Right kidney (tissue), 9 donors: ENCODE results near the gene CLEC4F.

Experiments used
- DNase-seq: peaks from one replicate; pipeline ENCODE4 v3.0.0-alpha.2; 2016
- long read RNA-seq, 8 donors: transcript quantifications; one replicate each; lab custom pipeline, GENCODE V29; 2026

Gene CLEC4F, protein sequence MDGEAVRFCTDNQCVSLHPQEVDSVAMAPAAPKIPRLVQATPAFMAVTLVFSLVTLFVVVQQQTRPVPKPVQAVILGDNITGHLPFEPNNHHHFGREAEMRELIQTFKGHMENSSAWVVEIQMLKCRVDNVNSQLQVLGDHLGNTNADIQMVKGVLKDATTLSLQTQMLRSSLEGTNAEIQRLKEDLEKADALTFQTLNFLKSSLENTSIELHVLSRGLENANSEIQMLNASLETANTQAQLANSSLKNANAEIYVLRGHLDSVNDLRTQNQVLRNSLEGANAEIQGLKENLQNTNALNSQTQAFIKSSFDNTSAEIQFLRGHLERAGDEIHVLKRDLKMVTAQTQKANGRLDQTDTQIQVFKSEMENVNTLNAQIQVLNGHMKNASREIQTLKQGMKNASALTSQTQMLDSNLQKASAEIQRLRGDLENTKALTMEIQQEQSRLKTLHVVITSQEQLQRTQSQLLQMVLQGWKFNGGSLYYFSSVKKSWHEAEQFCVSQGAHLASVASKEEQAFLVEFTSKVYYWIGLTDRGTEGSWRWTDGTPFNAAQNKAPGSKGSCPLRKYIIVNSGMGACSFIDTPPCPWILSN
- long read RNA-seq, donor 1 = 0 reads
- long read RNA-seq, donor 2 = 0 reads
- long read RNA-seq, donor 3 = 0 reads
- long read RNA-seq, donor 4 = 0 reads
- long read RNA-seq, donor 5 = 0 reads
- long read RNA-seq, donor 6 = 0 reads
- long read RNA-seq, donor 7 = 0 reads
- long read RNA-seq, donor 8 = 0 reads

DNA sequence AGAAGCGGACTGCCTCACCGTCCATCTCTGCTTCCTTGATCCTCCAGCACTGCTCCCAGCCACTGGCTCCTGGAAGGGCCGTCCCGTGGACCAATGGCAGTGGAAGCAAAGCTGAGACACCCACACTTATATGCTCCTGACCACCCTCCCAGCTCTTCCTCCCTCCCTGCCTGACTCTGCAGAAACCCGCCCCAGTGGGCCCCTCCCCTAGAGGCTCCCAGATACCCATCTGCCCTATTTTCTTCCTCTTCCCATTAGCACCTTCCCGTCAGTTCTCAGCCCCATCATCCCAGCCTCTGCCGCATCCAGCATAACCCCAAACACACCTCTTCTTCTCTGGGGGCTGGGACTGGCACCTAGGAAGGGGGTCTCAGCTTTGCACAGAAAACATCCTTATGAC lies at the start of gene CLEC4F:
Gene CLEC4F, minus strand, starts transcription at position 101 of the 400 bp plus-strand sequence. Its CDS starts 76 bp downstream, at position 25.
- no peak for DNase-seq

DNA sequence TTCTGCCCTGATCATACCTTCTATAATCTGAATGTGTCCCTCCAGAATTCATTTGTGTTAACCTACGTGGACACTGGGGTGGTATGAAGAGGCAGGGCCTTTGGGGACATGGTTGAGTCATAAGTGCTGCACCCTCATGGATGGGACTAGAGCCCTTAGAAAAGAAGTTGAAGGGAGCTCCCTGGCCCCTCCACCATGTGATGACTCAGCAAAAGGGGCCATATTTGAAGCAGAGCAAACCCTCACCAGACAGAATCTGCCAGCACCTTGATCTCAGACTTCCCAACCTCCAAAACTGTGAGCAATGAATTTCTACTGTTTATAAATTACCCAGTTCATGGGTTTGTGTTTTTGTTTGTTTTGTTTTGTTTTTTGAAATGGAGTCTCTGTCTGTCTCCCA lies 48.6 kb upstream of the CLEC4F start:
- DNase-seq = no peak

DNA sequence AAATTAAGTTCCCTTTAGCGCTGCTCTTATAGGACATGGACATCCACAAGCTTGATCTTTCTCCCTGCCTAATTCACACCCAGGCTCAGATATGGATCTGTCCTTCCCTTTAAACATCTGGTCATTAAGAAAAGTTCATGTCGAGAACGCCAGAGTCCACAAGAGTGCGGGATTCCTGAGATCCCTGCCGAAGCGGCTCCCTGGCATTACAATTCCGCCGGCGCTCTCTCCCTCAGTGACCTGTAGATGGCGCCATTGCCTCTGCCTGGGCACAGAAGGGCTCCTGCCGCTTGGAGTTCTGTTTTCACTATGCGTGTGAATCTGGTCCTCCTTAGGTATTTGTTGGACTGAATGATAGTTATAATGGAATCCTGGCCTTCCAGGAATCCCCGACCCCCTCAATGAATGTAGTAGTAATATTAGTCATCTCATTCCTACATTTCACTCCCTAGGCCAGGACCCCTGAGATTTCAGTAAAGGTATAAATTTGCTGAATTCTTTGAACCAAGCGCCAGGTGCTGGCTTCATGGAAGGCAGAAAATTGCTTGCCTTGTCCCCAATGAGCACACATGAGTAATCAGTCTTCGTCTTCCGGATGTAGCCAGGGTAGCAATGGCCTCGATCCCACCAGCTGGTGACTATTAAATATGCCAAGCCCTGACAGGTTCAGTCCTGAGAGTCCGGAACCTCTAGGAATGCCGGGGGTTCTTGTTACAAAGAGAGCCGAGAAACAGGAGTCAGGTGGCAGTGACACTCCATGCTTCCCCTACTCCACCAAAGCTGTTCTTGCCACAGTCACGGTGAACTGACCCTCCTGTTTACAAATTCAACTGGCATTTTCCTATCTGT lies 41.6 kb upstream of the CLEC4F start:
- DNase-seq = peak; percentile 65

DNA sequence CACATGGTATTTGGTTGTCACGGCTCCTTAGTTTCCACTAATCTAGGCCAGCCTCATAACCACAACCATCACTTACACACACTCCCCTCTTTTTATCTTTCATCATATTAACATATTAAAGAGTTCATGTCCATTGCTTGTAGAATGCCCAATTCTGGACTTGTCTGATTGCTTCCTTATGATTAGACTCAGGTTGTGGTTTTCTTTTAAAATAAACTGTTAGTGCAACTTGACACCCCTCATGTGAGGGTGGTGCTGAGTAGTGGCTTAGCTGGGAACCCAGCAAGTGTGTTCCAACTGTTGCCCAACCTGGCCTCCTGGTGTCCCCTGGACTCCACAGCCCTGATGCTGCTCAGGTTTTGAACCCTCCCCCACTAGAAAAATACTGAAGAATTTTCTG lies 35.3 kb upstream of the CLEC4F start:
- DNase-seq = no peak

DNA sequence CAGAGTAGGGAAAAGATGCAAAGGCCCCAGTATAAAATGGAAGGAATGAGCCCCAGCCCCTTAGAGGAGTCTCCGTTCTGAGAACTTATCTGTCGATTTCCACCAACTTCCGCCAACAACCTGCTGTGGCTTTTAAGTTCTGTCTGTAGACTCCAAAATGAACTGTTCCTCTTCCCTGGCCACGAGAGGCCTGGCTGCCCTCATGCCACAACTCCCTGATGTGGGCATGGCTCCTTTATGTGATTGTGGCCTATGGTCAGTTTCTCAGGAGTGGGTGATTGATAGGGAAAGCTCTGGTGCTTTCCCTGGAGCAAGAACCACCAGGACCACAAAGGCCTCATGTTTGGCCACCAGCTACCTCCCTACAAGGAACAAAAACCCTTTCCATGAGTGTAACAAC lies 34.0 kb upstream of the CLEC4F start:
- no peak for DNase-seq

DNA sequence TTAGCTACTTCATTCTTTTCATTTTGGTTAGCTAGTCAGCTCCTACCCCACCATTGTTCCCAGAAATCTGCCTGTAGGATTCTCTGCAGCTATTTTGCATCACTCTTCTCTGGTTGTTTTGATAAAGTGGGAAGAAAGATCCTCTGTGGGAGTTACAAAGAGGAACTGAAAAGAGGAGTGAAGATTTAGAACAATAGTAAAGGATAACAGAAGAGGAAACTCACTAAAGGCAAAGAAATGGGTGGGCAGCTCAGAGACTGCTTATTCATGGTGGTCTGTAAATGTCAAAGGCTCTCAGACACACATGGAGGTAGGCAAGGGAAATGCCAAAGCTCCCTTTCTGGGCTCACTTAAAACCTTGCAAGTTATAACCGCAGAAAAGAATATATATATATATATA lies 32.4 kb upstream of the CLEC4F start:
- DNase-seq = no peak

DNA sequence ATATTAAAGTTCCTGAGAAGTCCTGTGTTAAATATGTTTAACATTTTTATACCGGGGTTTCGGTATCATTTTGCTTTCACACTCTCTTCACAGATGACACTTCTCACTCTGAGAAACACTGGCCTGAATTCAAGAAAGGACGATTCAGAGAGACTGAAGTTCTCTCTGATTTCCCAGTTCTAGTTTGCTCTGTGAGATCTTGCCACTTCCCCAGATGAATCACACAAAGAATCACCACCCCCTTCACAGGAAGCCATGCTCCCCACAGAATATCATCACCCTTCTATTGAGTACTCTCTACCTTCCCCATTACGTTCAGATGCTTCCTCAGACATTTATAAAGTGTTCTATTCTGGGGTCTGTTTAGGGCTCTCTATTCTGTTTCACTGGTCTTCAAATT lies 31.3 kb upstream of the CLEC4F start:
- DNase-seq = no peak

DNA sequence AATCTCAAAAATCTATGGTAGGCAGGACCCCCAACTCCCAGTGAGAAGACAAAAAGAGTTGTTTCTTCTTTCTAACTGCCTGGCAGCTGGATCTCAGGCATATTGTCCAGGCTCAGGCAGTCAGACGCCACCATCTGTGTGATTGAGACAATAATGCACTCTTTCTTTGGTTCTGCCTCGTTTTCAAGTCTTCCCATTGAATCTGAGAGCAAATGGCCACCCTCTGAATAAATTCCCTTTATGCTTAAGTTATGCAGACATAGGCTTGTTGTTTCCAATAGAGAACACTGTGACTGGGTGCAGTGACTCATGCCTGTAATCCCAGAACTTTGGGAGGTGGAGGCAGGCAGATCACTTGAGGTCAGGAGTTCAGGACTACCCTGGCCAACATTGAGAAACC lies 30.5 kb upstream of the CLEC4F start:
- no peak for DNase-seq

DNA sequence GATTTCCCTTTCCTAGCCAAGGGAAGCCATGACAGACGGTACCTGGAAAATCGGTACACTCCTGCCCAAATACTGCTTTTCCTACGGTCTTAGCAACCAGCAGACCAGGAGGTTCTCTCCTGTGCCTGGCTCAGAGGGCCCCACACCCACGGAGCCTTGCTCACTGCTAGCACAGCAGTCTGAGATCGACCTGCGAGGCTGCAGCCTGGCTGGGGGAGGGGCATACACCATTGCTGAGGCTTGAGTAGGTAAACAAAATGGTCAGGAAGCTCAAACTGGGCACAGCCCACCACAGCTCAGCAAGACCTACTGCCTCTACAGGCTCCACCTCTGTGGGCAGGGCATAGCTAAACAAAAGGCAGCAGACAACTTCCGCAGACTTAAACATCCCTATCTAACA lies 22.0 kb upstream of the CLEC4F start:
- DNase-seq = no peak

DNA sequence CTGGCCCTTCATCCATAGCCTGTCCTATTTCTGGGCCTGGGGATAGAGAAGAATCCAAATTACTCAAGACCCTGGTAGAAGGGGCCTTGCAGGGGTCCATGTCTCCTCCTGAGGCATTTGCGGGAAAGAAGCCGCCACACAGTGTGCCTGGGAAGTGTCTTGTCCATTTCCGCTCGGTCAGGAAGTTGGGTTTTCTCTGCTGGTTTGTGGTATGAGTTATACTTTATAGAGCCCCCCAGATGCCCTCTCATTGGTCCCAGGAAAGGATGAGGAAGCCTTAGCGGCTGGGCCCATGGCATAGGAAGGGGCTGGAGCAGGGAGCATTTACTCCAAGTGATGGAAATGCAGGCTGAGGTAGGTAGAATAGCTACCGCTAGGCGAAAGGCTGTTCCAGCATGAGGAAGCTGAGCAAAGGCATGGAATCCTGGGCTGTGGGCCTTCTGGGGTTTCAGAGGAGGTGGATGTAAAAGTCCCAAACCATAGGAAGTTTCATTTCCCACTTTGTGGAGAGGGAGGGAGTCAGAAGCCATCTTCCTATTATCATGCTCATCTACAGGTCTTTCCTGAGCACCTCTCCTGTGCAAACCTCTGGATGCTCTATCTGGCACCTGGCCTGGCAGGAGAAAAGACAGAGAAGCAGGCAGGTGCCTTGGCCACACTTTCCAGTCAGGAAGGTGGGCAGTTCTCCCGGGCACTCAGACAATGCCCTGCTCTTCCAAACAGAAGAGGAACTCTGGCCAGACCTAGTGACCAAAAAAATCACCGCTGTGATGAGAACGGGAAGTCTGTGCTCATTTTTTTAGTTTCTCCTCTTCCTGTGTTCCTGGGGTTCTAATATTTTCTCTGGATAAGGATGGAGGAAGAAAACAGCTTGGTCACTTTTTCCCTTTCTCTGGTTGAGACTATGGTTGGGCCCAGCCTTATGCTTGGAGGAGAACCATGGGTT lies 17.9 kb upstream of the CLEC4F start:
- no peak for DNase-seq

DNA sequence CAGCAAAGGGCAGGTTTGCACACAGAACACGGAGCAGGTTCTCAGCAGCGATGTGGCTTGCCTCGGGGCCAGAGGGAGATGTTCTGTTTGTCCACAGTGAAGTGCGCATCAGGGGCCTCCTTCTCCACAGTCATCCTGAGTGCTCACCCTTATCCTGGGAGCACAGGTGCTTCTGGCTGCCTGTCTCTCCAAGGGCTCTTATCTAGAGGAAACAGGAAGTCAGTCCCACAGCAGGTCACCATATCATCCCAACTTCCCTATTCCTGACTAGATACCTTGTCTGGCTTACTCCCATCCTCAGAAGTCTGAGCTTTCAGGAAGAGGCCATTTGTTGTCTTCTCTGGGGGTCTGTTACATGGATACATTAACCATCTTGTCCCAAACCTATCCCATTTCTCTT lies 15.2 kb upstream of the CLEC4F start, which contains the start of gene CD207:
Gene CD207, minus strand, starts transcription at position 174 of the 400 bp plus-strand sequence. Its CDS starts 40 bp downstream, at position 134.
- DNase-seq = no peak

DNA sequence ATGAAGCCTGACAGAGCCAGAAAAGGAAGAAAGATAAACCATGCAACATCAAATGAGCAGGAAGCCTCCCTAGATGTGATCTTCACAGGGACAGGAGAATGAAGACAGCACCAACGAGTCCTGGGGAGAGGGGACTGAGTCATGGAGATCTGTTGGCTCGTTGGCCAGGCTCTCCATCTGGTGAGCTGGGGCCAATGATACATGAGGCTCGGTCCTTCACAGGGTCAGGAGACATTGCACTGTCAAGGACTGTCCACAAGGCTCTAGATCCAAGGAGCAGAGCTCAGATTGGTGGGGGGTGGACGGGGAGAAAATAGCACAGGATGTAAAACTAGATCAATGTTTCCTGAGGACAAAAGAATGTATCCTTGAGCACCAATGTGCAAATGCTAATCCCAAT lies 14.5 kb upstream of the CLEC4F start:
- DNase-seq = no peak

DNA sequence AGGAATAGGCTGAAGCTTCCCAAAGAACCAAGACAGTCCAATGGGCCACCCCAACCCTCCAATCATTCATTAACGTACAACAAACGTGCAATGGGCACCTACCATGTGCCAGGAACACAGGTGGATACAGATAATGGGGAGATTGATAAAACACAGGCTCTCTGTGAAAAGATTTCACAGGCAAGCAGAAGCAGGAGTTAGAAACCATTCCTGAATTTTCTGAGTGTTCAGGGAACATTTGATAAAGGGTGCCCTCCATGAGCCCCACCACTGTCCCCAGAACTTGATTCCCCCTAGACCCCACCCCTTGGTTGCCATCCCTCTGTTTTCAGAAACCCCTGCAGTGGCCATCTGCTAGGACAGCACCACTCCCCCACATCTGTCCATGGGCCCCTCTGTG lies 13.7 kb upstream of the CLEC4F start:
- DNase-seq = no peak

DNA sequence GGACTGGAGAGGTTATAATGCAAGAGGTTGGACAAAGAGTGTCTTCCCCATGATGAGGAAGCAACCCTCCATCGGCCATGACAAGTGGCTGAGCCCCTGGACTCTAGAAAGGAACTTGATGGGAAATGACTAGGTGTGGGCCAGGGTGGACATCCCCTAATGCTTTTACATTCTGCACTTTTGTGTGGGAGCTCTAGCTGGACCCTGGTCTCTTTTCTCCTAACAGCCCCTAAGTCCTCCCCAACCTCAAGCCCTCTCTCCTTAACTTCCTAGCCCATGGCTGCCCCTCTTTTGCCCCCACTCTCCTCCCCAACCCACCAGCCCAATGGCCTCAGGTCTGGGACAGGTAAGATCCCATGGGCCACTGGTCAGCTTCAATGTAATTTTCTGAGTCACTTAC lies 12.8 kb upstream of the CLEC4F start:
- DNase-seq = no peak

DNA sequence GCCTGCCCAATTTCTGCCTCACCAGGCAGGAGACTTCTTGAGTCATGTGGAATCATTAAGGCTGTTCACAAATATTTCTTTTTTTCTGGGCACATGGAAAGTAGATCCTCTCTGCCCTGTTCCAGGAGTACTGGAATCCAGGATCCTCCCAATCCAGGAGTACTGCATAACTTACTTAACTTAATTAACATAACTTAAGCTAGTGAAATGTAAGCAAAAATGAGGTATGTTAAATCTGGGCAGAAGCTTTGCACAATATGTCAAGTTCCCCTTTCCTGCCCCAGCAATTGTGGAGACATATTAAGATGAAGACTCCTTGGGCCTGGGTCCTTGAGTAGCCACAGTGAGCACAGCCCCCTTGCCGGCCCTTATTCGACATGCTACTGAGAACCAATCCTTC lies 12.0 kb upstream of the CLEC4F start:
- no peak for DNase-seq

DNA sequence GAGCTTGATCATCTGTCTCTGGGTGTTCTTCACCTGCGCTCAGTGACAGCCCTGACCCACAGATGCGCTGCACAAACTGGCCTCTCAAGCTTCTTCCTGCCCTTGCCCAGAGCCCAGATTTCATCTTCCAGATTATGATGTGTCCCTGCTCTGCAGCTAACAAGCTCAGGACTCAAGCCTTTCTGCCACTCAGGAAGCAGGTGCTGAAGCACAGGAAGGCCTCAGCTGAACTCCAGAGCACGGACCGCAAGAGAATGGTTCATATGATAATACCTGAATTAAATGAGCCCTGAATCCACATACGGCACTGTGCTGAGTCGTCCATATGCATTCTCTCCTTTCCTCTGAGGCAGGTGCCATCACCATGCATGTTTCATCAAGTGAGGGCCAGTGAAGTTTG lies 11.5 kb upstream of the CLEC4F start:
- DNase-seq = no peak

DNA sequence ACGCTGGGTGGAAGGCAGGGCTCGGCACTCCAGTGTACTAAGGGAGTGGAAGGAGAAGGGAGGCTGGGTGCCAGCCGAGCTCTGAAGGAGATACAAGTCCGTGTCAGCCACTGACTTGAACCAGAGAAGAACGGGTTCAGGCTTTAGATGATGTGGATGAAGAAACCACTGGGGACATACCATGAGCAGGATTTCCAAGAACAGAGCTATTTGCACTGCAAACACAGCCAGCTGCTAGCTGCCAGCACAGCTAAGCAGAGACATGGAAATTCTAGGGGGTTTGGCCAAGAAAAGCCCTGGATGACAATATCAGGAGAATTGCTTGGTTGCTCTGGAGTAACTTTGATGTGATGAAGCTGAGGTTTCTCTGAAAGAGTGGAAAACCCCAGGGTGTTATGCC lies 10.0 kb upstream of the CLEC4F start:
- DNase-seq = no peak

DNA sequence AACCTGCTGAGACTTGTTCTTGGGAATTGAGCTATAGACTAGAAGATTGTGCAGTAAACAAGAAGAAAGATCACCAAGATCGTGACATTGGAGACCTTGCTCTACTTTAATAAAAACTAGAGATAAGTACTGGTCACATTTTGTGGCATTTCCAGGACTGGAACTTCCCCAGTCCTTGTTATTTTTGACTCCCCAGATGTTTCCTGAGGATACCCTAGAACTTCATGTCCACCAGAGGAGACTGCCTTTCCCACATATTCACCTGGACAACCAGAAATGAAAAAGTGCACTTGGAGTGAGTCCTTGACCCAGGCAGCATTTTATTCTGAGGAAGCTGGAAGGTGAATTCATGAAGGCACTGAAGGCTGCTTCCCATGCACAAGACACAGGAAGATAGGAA lies 9.5 kb upstream of the CLEC4F start:
- no peak for DNase-seq

DNA sequence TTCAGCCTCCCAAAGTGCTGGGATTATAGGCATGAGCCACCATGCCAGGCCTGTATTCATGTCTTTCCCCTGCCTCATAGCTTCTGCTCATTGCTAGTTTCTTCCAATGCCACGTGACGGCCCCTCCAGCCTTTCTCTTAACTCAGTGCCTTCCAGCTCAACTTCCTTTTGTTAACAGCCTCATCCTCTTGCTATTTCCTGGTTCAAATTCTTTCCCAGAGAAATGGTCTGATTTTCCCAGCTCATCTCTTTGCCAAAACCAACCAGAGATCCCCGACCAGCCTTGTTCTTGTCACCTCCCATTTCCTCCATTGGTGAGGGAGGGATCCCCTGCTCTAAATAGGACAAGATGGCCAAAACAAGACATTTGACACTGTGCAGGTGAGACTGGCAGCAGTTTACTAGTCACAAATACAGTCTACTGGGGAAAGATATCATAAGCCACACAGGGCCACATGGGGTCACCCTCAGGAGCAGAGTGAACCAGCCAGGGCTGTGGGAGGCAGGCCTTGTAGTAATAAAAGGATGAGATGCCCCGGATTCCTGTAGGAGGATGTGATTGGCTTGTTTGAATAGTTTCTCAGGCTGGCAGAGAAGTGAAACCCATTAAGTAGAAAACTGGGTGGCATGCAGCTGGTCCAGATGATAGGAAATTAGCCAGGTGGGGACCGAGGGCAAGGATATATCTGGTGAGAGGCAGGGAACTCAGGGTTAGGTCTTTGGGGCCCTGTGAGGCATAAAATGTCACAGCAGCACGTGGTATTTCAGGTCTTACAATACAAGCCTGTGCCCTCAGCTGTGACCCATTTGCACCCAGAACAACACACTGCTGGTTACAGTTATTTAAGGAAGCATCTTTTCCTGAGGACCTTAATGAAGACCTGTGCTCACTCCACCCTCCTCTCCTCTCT lies 8.8 kb upstream of the CLEC4F start:
- no peak for DNase-seq

DNA sequence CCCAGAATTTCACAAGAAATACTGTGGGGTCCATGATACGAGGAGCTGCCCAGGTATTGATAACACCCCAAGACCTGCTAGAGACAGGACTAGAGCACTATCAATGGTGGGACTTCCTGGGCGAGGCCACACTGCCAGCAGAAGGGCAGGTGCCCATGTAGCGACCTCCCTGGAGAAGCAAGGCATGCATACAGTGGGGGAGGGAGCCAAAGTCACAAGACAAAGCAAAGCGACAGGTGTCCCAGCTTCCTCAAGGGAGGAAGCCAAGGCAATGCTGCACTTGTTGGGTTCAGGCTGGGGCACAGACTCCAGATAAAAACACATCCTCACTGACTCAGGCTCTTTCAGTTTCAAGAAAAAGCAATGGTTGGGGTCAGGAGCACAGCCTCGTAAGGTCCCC lies 7.7 kb upstream of the CLEC4F start:
- DNase-seq = no peak

DNA sequence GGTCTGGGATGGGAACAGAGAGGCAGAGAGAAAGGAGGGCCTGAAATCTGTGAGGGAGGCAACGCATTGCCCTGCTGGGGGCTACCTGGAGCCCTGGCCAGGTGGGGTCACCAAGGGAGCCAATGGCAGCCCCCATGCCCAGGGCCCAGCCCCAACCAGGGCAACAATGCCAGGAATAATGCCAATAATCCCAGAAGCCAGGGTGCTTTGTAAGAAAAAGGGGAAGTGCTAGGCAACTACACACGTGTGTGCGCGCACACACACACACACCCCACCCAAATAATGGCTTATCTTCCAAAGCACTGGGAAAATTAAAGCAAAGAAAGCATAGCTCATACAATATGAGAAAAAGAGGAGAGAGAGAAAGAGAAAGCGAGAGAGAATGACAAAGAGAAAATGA lies 7.0 kb upstream of the CLEC4F start:
- no peak for DNase-seq
